Neural cell (in vitro differentiated cells): ENCODE measurements around the gene PTPRQ. TPM values are rescaled to one million over a fixed set of nuclear protein-coding genes. Genes with fewer than 3 reads are reported as not detected.

Experiments used
- H2AFZ ChIP-seq: fragments of 200-600, 300-800 bp; sonication (generic), shearing (Covaris generic); 2 replicates; pipeline ENCODE4 v1.6.0; 2014; ENCODE audit warnings: low read depth, mild to moderate bottlenecking, antibody characterized with exemption, low read length, moderate library complexity
- H3F3A ChIP-seq: fragments of 200-600 bp; shearing (Covaris generic); 2 replicates; pipeline ENCODE4 v1.6.1; 2016; ENCODE audit warnings: mild to moderate bottlenecking, moderate library complexity, mixed read lengths, antibody characterized with exemption, low read length; ENCODE audit not compliant: insufficient read depth, poor library complexity, severe bottlenecking
- H3K27ac ChIP-seq: fragments of 200-600, 300-800 bp; sonication (generic), shearing (Covaris generic); 2 replicates; pipeline ENCODE4 v1.5.1; 2014; ENCODE audit warnings: mild to moderate bottlenecking, low read length, moderate library complexity
- H3K27me3 ChIP-seq: fragments of 300-800, 200-600 bp; sonication (generic), shearing (Covaris generic); 2 replicates; pipeline ENCODE4 v1.6.0; 2014; ENCODE audit warnings: mild to moderate bottlenecking, low read depth, low read length, moderate library complexity; ENCODE audit not compliant: insufficient read depth
- H3K36me3 ChIP-seq: fragments of 300-800, 200-600 bp; sonication (generic), shearing (Covaris generic); 2 replicates; pipeline ENCODE4 v1.5.1; 2014; ENCODE audit warnings: mild to moderate bottlenecking, antibody characterized with exemption, low read length, moderate library complexity; ENCODE audit not compliant: insufficient read depth
- H3K4me2 ChIP-seq: fragments of 300-800, 200-600 bp; sonication (generic), shearing (Covaris generic); 2 replicates; pipeline ENCODE4 v1.6.0; 2014; ENCODE audit warnings: mild to moderate bottlenecking, low read length
- H3K4me3 ChIP-seq: fragments of 300-800, 200-600 bp; sonication (generic), shearing (Covaris generic); 2 replicates; pipeline ENCODE4 v1.5.1; 2014; ENCODE audit warnings: mild to moderate bottlenecking, low read length, moderate library complexity
- H3K79me2 ChIP-seq: fragments of 200-600 bp; shearing (Covaris generic); replicated peaks from 2 replicates; pipeline ENCODE4 v1.6.0; 2014; ENCODE audit warnings: mild to moderate bottlenecking, low read length, moderate library complexity; ENCODE audit not compliant: insufficient read depth
- H3K9ac ChIP-seq: fragments of 300-800, 200-600 bp; sonication (generic), shearing (Covaris generic); 2 replicates; pipeline ENCODE4 v1.6.1; 2016; ENCODE audit warnings: mild to moderate bottlenecking, low read length, mixed read lengths
- H3K9me2 ChIP-seq: fragments of 200-600 bp; shearing (Covaris generic); 2 replicates; pipeline ENCODE4 v1.6.1; 2016; ENCODE audit warnings: mild to moderate bottlenecking, low read length, mixed read lengths; ENCODE audit not compliant: insufficient read depth
- H3K9me3 ChIP-seq: fragments of 200-600, 300-800 bp; sonication (generic), shearing (Covaris generic); 2 replicates; pipeline ENCODE4 v1.6.1; 2016; ENCODE audit warnings: mild to moderate bottlenecking, mixed run types, low read length, moderate library complexity, mixed read lengths
- H4K20me1 ChIP-seq: fragments of 200-600 bp; shearing (Covaris generic); 2 replicates; pipeline ENCODE4 v1.6.1; 2016; ENCODE audit warnings: mild to moderate bottlenecking, mixed run types; ENCODE audit not compliant: insufficient read depth
- CTCF ChIP-seq: fragments of 450-650 bp; IDR thresholded peaks from 2 replicates; pipeline ENCODE4 v1.5.1; 2014; ENCODE audit warnings: antibody characterized with exemption, mild to moderate bottlenecking, moderate library complexity; ENCODE audit not compliant: poor library complexity, severe bottlenecking
- EP300 ChIP-seq: fragments of 450-650 bp; conservative IDR thresholded peaks from 2 replicates; pipeline ENCODE4 v1.6.1; 2014; ENCODE audit warnings: antibody characterized with exemption, mild to moderate bottlenecking, moderate library complexity; ENCODE audit not compliant: poor library complexity, severe bottlenecking
- EZH2 ChIP-seq: fragments of 200-600, 300-800 bp; shearing (Covaris generic), sonication (generic); IDR thresholded peaks from 2 replicates; pipeline ENCODE4 v1.6.1; 2014; ENCODE audit warnings: antibody characterized with exemption, low read length, borderline replicate concordance, mild to moderate bottlenecking; ENCODE audit not compliant: insufficient read depth, poor library complexity, severe bottlenecking
- MXI1 ChIP-seq: fragments of 450-650 bp; conservative IDR thresholded peaks from 2 replicates; pipeline ENCODE4 v1.6.1; 2014; ENCODE audit warnings: antibody characterized with exemption, mild to moderate bottlenecking; ENCODE audit not compliant: poor library complexity, severe bottlenecking
- POLR2AphosphoS5 ChIP-seq: IDR thresholded peaks from 2 replicates; pipeline ENCODE4 v1.6.1; 2012
- RAD21 ChIP-seq: fragments of 450-650 bp; conservative IDR thresholded peaks from 2 replicates; pipeline ENCODE4 v1.6.1; 2014; ENCODE audit warnings: antibody characterized with exemption, mild to moderate bottlenecking, moderate library complexity
- REST ChIP-seq: IDR thresholded peaks from 2 replicates; pipeline ENCODE4 v1.6.1; 2012; ENCODE audit warnings: borderline replicate concordance
- SMC3 ChIP-seq: fragments of 450-650 bp; conservative IDR thresholded peaks from 2 replicates; pipeline ENCODE4 v1.6.1; 2014; ENCODE audit warnings: antibody characterized with exemption, mild to moderate bottlenecking, moderate library complexity; ENCODE audit not compliant: poor library complexity
- TAF1 ChIP-seq: IDR thresholded peaks from 2 replicates; pipeline ENCODE4 v1.6.1; 2012; ENCODE audit warnings: low read depth
- polyA plus RNA-seq: library from polyadenylated mRNA; depleted of rRNA; stranded (reverse); fragments of >200 nt; gene quantifications from 2 replicates; pipeline ENCODE4 v1.2.3, GENCODE V29; 2014

The PTPRQ gene
- polyA plus RNA-seq, 1 donor from 2014 or later: not detected

- TF ChIP-seq POLR2AphosphoS5: no peak
Measured at GRCh38 chr12:80712866-80713265, 268.8 kb downstream of the PTPRQ start (continued).

- Histone ChIP-seq H3K36me3 (no peaks in the 10 kb centered on the region), H3K9me2 (no peaks in the 10 kb centered on the region), H3K9me3 (no peaks in the 10 kb centered on the region), H3K4me2 (no peak overlapping the region), H3K4me3 (no peak overlapping the region), H3K9ac (no peak overlapping the region), H4K20me1 (no peaks in the 10 kb centered on the region), H2AFZ (no peak overlapping the region), H3F3A (no peaks in the 10 kb centered on the region), H3K27ac (no peak overlapping the region), H3K79me2 (no peaks in the 10 kb centered on the region), H3K27me3 (peaks cover 32% of the 10 kb centered on the region)
- TF ChIP-seq EP300 (no peak), SMC3 (no peak), TAF1 (no peak), EZH2 (no peak), POLR2AphosphoS5 (no peak), CTCF (no peak), REST (no peak), MXI1 (no peak)
Measured at GRCh38 chr12:80713419-80713818, 269.4 kb downstream of the PTPRQ start.

GRCh38 chr12:80714055-80714454 lies 270.0 kb downstream of the PTPRQ start:
- H3K27me3 ChIP-seq: peaks cover 26% of the 10 kb centered on the region

More at GRCh38 chr12:80714055-80714454, 270.0 kb downstream of the PTPRQ start:
- Histone ChIP-seq H3K9ac (no peak overlapping the region), H3F3A (no peaks in the 10 kb centered on the region), H2AFZ (no peak overlapping the region), H4K20me1 (no peaks in the 10 kb centered on the region), H3K36me3 (no peaks in the 10 kb centered on the region), H3K79me2 (no peaks in the 10 kb centered on the region), H3K4me2 (no peak overlapping the region), H3K4me3 (no peak overlapping the region), H3K27ac (no peak overlapping the region), H3K9me3 (no peaks in the 10 kb centered on the region), H3K9me2 (no peaks in the 10 kb centered on the region)
- TF ChIP-seq POLR2AphosphoS5 (no peak), TAF1 (no peak), SMC3 (no peak), CTCF (no peak), MXI1 (no peak), EP300 (no peak), REST (no peak), RAD21 (no peak), EZH2 (no peak)
